Panc1 (cell line): ENCODE measurements around the gene PDPN. TPM values are rescaled to one million over a fixed set of nuclear protein-coding genes. Genes with fewer than 3 reads are reported as not detected.

Experiments used
- ATAC-seq: fragments of 200-7000 bp; cut with Tn5 transposase; 2 replicates; pipeline ENCODE4 v1.9.1; 2020; ENCODE audit warnings: mild to moderate bottlenecking, moderate library complexity
- BruUV-seq: library from RNA; stranded (reverse); fragments of 400-500 nt; replicated peaks from 2 replicates; lab custom pipeline; 2021; lab: Mats Ljungman, UMichigan
- CTCF ChIA-PET: fragments of 300-600 bp; sonication (Branson Sonifier 250); formaldehyde crosslinking; loops from one replicate; lab custom pipeline; 2022; ENCODE audit warnings: antibody characterized with exemption; lab: Charles Lee
- POLR2A ChIA-PET: fragments of 300-600 bp; sonication (Branson Sonifier 250); formaldehyde crosslinking; loops from one replicate; lab custom pipeline; 2022; ENCODE audit warnings: antibody characterized with exemption; lab: Charles Lee
- DNase-seq: peaks from one replicate; pipeline ENCODE4 v3.0.0-alpha.2; 2010; ENCODE audit warnings: low read depth, low spot score
- H3K27ac ChIP-seq: 2 replicates; pipeline ENCODE4 v1.5.1; 2011; ENCODE audit warnings: mild to moderate bottlenecking, low read length, inconsistent platforms
- H3K27me3 ChIP-seq: fragments of 200-500 bp; sonication (Bioruptor generic); 2 replicates; pipeline ENCODE4 v1.6.0; 2014; ENCODE audit warnings: low read length, inconsistent platforms; ENCODE audit not compliant: control insufficient read depth, insufficient read depth
- H3K36me3 ChIP-seq: fragments of 200-500 bp; sonication (Bioruptor generic); 2 replicates; pipeline ENCODE4 v1.5.1; 2014; ENCODE audit warnings: inconsistent platforms, mild to moderate bottlenecking, low read length, moderate library complexity; ENCODE audit not compliant: control insufficient read depth, insufficient read depth
- H3K4me1 ChIP-seq: 2 replicates; pipeline ENCODE4 v1.5.1; 2011; ENCODE audit warnings: inconsistent platforms, mild to moderate bottlenecking, low read length, moderate library complexity; ENCODE audit not compliant: control insufficient read depth, insufficient read depth
- H3K4me3 ChIP-seq, 2 experiments: 2 replicates each; pipeline ENCODE4 v1.5.1; 2011 to 2012; ENCODE audit warnings: low read depth in 2 of 2, low read length in 2 of 2, mild to moderate bottlenecking in 2 of 2, inconsistent platforms in 1 of 2, moderate library complexity in 1 of 2
- H3K9me3 ChIP-seq: fragments of 200-500 bp; sonication (Bioruptor generic); 2 replicates; pipeline ENCODE4 v1.5.1; 2014; ENCODE audit warnings: low read depth, mild to moderate bottlenecking, inconsistent platforms, low read length, moderate library complexity; ENCODE audit not compliant: control insufficient read depth, insufficient read depth
- CTCF ChIP-seq: fragments of 450-650 bp; IDR thresholded peaks from 2 replicates; pipeline ENCODE4 v1.5.1; 2017; ENCODE audit warnings: mild to moderate bottlenecking
- POLR2AphosphoS5 ChIP-seq: IDR thresholded peaks from 2 replicates; pipeline ENCODE4 v1.6.1; 2012; ENCODE audit warnings: mild to moderate bottlenecking, low read depth, low read length, moderate library complexity
- REST ChIP-seq, 2 experiments: IDR thresholded peaks; 2 replicates each; pipeline ENCODE4 v1.6.1; 2011 to 2012; ENCODE audit warnings: low read depth in 2 of 2, control low read depth in 1 of 2, low read length in 1 of 2, mild to moderate bottlenecking in 1 of 2, moderate library complexity in 1 of 2; ENCODE audit not compliant: insufficient read depth in 1 of 2
- SIN3A ChIP-seq: IDR thresholded peaks from 2 replicates; pipeline ENCODE4 v1.6.1; 2012; ENCODE audit warnings: low read depth, mild to moderate bottlenecking, low read length, moderate library complexity, borderline replicate concordance; ENCODE audit not compliant: insufficient read depth
- TCF7L2 ChIP-seq: IDR thresholded peaks from 2 replicates; pipeline ENCODE4 v1.6.1; 2011; ENCODE audit warnings: mild to moderate bottlenecking, low read depth, low read length, inconsistent platforms
- in situ Hi-C: cut with HindIII; loops from 2 replicates; pipeline ENCODE4 v1.10.0; 2016; ENCODE audit warnings: low sequenced_read_pairs, low pct_unique_long_range_greater_than_20kb
- intact Hi-C: fragments of 100-400 bp; cut with micrococcal nuclease; formaldehyde crosslinking; loops from one replicate; pipeline ENCODE4 v1.10.0; 2022; ENCODE audit not compliant: unreplicated experiment
- total RNA-seq: library from RNA; stranded (reverse); gene quantifications from one replicate; pipeline ENCODE4 v1.2.1, GENCODE V29; 2021; ENCODE audit not compliant: unreplicated experiment

The PDPN gene
- total RNA-seq, 1 experiment from 2014 or later = 0.28 TPM

- H3K4me3 ChIP-seq = no peak overlapping the region
- ATAC-seq (no peak), DNase-seq (no peak)
- no peak overlapping the region for H3K27ac ChIP-seq
- no peaks in the 10 kb centered on the region for H3K36me3 ChIP-seq
- in situ Hi-C loops (no loop called here), intact Hi-C loops (no loop called here)
- POLR2A ChIA-PET = no interaction called here
- BruUV-seq = no TSS peak
- CTCF ChIA-PET = no interaction called here
- no peaks in the 10 kb centered on the region for H3K4me1 ChIP-seq
- H3K9me3 ChIP-seq = no peaks in the 10 kb centered on the region
- H3K27me3 ChIP-seq = no peaks in the 10 kb centered on the region
- no peak for TF ChIP-seq SIN3A
- TF ChIP-seq TCF7L2 = no peak
Observed at GRCh38 chr1:13624526-13624925, 40.9 kb downstream of the PDPN start.

- Histone ChIP-seq H3K9me3 (no peaks in the 10 kb centered on the region), H3K27ac (no peak overlapping the region), H3K27me3 (no peaks in the 10 kb centered on the region), H3K36me3 (no peaks in the 10 kb centered on the region), H3K4me3 (no peak overlapping the region), H3K4me1 (no peaks in the 10 kb centered on the region)
- no TSS peak for BruUV-seq
- no peak for TF ChIP-seq REST (IDR thresholded peaks at IDR 0.05; ENCODE audit: insufficient read depth in 1 of 2, low read depth in 2 of 2, low read length in 1 of 2)
- TF ChIP-seq SIN3A = no peak
- TF ChIP-seq CTCF = no peak
- no peak for TF ChIP-seq POLR2AphosphoS5
- TF ChIP-seq TCF7L2 = no peak
- intact Hi-C loops = no loop called here
- no peak for DNase-seq
- ChIA-PET CTCF (no interaction called here), POLR2A (no interaction called here)
- in situ Hi-C loops = no loop called here
- ATAC-seq = no peak
Observed at GRCh38 chr1:13627127-13627526, 43.5 kb downstream of the PDPN start.

- ATAC-seq (no peak), DNase-seq (no peak)
- H3K9me3 ChIP-seq = no peaks in the 10 kb centered on the region
- no peaks in the 10 kb centered on the region for H3K4me1 ChIP-seq
- no peak for TF ChIP-seq REST (IDR thresholded peaks at IDR 0.05; ENCODE audit: insufficient read depth in 1 of 2, low read depth in 2 of 2, low read length in 1 of 2)
- no peak for TF ChIP-seq POLR2AphosphoS5
- no peak for TF ChIP-seq SIN3A
- no peak for TF ChIP-seq CTCF
- TF ChIP-seq TCF7L2 = no peak
- H3K36me3 ChIP-seq = no peaks in the 10 kb centered on the region
- no TSS peak for BruUV-seq
- in situ Hi-C loops (no loop called here), intact Hi-C loops (no loop called here)
- no peak overlapping the region for H3K27ac ChIP-seq
- H3K4me3 ChIP-seq = no peak overlapping the region
- CTCF ChIA-PET = no interaction called here
- no peaks in the 10 kb centered on the region for H3K27me3 ChIP-seq
- POLR2A ChIA-PET = no interaction called here
Observed at GRCh38 chr1:13628218-13628617, 44.6 kb downstream of the PDPN start.
